Mucosa of descending colon (tissue), 3 donors: Measurements from ENCODE around the gene C15orf62. TPM values are rescaled to one million over a fixed set of nuclear protein-coding genes. Genes with fewer than 3 reads are reported as not detected.
A peak's percentile ranks its signal among the peaks of the same experiment; 100 is the strongest.

Source experiments
- ATAC-seq: fragments of 200-7000 bp; cut with Tn5 transposase; one replicate; pipeline ENCODE4 v1.9.1; 2020; ENCODE audit warnings: mild to moderate bottlenecking, moderate library complexity
- DNase-seq, 3 donors: peaks; one replicate each; pipeline ENCODE4 v3.0.0-alpha.2; 2020
- H3K36me3 ChIP-seq: fragments of 200-600 bp; one replicate; pipeline ENCODE4 v1.8.0; 2021; ENCODE audit warnings: low read depth, mild to moderate bottlenecking
- H3K4me1 ChIP-seq: fragments of 200-600 bp; one replicate; pipeline ENCODE4 v1.8.0; 2021; ENCODE audit warnings: low read depth, mild to moderate bottlenecking
- H3K4me3 ChIP-seq: fragments of 200-600 bp; one replicate; pipeline ENCODE4 v1.8.0; 2021; ENCODE audit warnings: mild to moderate bottlenecking
- H3K9me3 ChIP-seq: fragments of 200-600 bp; one replicate; pipeline ENCODE4 v1.8.0; 2021; ENCODE audit warnings: mild to moderate bottlenecking
- intact Hi-C, 2 donors: fragments of 100-400 bp; cut with DNase I in 1 of 2; cut with micrococcal nuclease in 1 of 2; formaldehyde crosslinking; loops; one replicate each; pipeline versions ENCODE4 v1.11.0 to v1.11.1; 2022; cut with DNase I, micrococcal nuclease
- total RNA-seq, 3 donors: library from RNA; stranded (reverse); fragmentation: NEBNext Ultra II Directional in 2 of 3; extraction: Animal tissue kit (Norgen Biotek cat#: 25700) in 2 of 3; gene quantifications; one replicate each; pipeline versions ENCODE4 v1.2.1 to v1.2.4, GENCODE V29; 2021 to 2023
- TF ChIP-seq, protein P1 (sequence below): fragments of 200-600 bp; IDR thresholded peaks from one replicate; pipeline ENCODE4 v1.8.0; 2022; ENCODE audit warnings: antibody characterized with exemption, mild to moderate bottlenecking
- donor health status: DM: no; HTN: no; CAD: no; lungs with moderate emphysema.
- donor health status: DM: no; HTN: no; CAD: no.
- donor health status: DM: no; HTN: yes; CAD: no.

Gene C15orf62
- total RNA-seq, 3 donors from 2014 or later: 0.32 to 0.63 (median 0.35) TPM

GRCh38 chr15:40764629-40765103 is 5.1 kb upstream of the C15orf62 start:
- TF ChIP-seq, protein P1, sequence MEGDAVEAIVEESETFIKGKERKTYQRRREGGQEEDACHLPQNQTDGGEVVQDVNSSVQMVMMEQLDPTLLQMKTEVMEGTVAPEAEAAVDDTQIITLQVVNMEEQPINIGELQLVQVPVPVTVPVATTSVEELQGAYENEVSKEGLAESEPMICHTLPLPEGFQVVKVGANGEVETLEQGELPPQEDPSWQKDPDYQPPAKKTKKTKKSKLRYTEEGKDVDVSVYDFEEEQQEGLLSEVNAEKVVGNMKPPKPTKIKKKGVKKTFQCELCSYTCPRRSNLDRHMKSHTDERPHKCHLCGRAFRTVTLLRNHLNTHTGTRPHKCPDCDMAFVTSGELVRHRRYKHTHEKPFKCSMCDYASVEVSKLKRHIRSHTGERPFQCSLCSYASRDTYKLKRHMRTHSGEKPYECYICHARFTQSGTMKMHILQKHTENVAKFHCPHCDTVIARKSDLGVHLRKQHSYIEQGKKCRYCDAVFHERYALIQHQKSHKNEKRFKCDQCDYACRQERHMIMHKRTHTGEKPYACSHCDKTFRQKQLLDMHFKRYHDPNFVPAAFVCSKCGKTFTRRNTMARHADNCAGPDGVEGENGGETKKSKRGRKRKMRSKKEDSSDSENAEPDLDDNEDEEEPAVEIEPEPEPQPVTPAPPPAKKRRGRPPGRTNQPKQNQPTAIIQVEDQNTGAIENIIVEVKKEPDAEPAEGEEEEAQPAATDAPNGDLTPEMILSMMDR: no peak
- Histone ChIP-seq H3K36me3 (no peaks in the 10 kb centered on the region), H3K9me3 (no peaks in the 10 kb centered on the region), H3K4me3 (peak overlapping the region; percentile 12), H3K4me1 (peaks cover 46% of the 10 kb centered on the region)
- intact Hi-C loops: no loop called here
- ATAC-seq (no peak), DNase-seq (no peak)

DNA sequence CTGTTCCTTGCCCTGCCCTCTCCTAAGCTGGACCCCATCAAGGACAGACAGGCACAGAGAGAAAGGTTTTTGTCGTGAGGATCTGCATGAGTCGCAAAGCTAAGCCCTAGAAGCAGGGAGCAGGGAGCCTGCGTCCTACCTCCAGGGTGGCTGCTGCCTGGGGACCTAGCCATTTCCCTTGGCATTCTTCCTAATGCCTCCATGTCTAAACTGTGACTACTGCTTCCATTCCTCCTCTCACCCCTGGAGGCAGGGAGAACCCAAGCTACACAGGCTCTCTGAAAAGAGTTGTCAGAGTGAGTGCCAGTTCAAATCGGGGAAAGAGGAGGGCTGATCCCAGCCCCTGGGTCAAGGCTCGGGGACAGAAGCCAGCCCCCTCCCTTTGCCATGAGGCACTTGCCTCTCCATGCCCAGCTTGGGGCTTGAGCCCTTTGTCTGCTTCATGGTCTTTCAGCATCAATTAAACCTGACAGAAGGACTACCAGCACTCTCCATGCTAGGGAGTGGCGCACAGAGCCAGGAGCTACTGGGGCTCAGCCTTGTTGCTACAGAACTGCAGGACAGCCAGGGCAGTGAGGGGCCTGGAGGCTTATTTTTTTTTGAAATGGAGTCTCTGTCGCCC is 3.5 kb upstream of the C15orf62 start:
- peaks cover 58% of the 10 kb centered on the region for H3K4me1 ChIP-seq
- H3K9me3 ChIP-seq: no peaks in the 10 kb centered on the region
- H3K4me3 ChIP-seq: no peak overlapping the region
- TF ChIP-seq, protein P1: no peak
- intact Hi-C loops: no loop called here
- ATAC-seq (no peak), DNase-seq (no peak)
- no peaks in the 10 kb centered on the region for H3K36me3 ChIP-seq

GRCh38 chr15:40766906-40767837 is 2.6 kb upstream of the C15orf62 start:
- intact Hi-C loops: no loop called here
- TF ChIP-seq, protein P1: no peak
- Histone ChIP-seq H3K9me3 (no peaks in the 10 kb centered on the region), H3K4me3 (no peak overlapping the region), H3K36me3 (no peaks in the 10 kb centered on the region), H3K4me1 (peaks cover 58% of the 10 kb centered on the region)
- DNase-seq: no peak
- ATAC-seq: no peak

GRCh38 chr15:40767838-40768500 is 1.8 kb upstream of the C15orf62 start:
- DNase-seq: peak in 1 of 3 donors; percentile 45
- peaks cover 54% of the 10 kb centered on the region for H3K4me1 ChIP-seq
- no peak for ATAC-seq
- H3K4me3 ChIP-seq: no peak overlapping the region
- TF ChIP-seq, protein P1: no peak
- no peaks in the 10 kb centered on the region for H3K36me3 ChIP-seq
- intact Hi-C loops: no loop called here
- no peaks in the 10 kb centered on the region for H3K9me3 ChIP-seq

DNA sequence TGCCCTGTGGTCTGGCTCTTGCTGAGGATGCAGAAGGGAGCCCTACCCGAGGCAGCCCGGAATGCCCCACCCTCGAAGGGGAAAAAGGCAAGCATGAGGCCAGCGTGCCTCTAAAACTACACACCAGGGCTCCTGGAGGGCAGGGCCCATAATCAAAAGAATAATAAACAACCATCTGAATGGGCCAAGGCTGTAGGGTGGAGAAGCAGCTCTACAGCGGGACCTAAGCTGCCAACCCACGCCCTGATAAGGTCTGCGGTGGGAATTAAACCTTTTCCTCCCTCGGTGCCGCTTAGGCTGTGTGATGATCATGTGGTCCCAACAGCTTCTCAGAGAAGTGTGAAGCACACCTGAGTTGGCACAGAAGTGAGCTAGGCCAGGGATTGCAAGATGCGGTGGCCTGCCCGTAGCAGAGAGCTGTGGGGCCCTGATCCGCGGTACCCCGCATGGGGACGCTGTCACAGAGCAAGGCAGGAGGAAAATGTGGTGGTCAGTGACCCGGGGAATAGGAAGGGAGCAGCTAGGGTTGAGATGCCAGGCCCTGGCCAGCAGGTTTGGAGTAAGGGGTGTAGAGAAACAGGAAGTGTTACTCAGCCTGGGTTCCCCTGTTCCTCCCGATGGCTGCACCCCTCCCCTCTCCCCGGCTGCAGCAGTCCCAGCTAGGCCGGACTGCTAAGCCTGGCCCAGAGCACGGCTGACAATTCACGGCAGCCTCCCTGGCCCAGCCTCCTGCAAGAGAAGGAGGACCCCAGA is 1.1 kb upstream of the C15orf62 start:
- intact Hi-C loops: no loop called here
- ATAC-seq (peak; percentile 37), DNase-seq (peak; percentile 62 to 73 (median 69))
- H3K9me3 ChIP-seq: no peaks in the 10 kb centered on the region
- no peaks in the 10 kb centered on the region for H3K36me3 ChIP-seq
- peaks cover 51% of the 10 kb centered on the region for H3K4me1 ChIP-seq
- TF ChIP-seq, protein P1: no peak
- no peak overlapping the region for H3K4me3 ChIP-seq
